Measurements from ENCODE around the gene RERE.

The RERE gene

DNA sequence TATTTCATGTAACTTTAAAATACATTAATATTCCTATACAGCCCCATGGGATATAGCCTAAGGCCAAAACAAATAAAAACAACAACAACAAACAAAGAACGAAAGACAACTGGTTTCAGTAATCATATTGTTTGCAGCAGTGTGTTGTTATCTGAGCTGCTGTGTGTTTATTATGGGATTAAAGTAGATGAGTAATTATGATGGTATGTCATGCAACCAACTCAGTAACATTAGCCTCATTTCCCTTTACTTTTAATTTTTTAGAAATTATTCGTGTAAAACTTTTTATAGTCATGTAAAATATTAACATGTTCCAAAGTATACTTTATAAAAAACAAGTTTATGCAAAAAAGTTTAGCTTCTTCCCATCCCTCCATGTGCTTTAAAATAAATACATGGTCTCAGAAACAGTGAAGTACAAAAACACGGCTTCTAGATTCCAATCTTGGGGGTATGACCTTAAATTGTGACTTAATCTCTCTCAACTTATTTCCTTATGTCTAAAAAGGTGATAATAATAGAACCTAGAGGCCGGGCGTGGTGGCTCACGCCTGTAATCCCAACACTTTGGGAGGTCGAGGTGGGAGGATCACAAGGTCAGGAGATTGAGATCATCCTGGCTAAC, 323.4 kb downstream of the RERE start:
- no peak for DNase-seq (ENCODE audit: low read depth, low spot score)
- no peak overlapping the region for H3K4me3 ChIP-seq (ENCODE audit: low read length)

DNA sequence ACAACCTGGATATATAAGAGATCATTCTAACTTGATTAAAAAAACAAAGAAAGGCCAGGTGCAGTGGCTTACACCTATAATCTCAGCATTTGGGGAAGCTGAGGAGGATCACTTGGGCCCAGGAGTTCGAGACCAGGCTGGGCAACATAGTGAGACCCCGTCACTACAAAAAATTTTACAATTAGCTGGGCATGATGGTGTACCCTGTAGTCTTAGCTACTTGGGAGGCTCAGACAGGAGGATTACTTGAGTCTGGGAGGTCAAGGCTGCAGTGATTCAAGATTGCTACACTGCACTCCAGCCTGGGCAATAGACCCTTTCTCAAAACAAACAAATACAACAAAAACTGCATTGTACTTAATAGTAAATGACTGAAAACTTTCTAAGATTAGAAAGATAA, 330.2 kb downstream of the RERE start:
- no peak for DNase-seq (ENCODE audit: low read depth, low spot score)
- H3K4me3 ChIP-seq (ENCODE audit: low read length) = no peak overlapping the region

GRCh38 chr1:8486047-8486446, 331.4 kb downstream of the RERE start:
- H3K4me3 ChIP-seq (ENCODE audit: low read length) = no peak overlapping the region
- DNase-seq (ENCODE audit: low read depth, low spot score) = no peak

DNA sequence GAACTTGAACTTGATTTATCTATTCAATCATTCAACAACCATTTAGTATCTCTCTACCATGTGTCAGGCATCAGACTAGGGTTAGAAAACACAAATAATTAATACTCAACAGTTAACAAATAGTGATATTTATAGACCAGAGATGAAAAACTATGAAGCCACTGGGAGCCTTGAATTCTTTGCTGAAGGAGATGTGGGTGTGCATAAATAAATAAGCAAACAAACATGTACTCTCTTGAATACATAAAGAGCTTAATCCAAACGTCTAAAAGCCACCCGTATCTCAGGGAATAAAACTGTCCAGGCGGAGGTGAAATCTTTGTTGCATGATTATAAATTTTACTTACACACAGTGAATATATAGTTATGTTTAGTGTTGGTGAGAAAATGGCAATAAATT, 333.9 kb downstream of the RERE start:
- DNase-seq (ENCODE audit: low read depth, low spot score) = no peak
- H3K4me3 ChIP-seq (ENCODE audit: low read length) = no peak overlapping the region

- DNase-seq (ENCODE audit: low read depth, low spot score) = no peak
- H3K4me3 ChIP-seq (ENCODE audit: low read length) = no peak overlapping the region
Measured at GRCh38 chr1:8482979-8483381, 334.5 kb downstream of the RERE start.

GRCh38 chr1:8481650-8482380, 335.6 kb downstream of the RERE start:
- no peak for DNase-seq (ENCODE audit: low read depth, low spot score)
- H3K4me3 ChIP-seq (ENCODE audit: low read length) = no peak overlapping the region

DNA sequence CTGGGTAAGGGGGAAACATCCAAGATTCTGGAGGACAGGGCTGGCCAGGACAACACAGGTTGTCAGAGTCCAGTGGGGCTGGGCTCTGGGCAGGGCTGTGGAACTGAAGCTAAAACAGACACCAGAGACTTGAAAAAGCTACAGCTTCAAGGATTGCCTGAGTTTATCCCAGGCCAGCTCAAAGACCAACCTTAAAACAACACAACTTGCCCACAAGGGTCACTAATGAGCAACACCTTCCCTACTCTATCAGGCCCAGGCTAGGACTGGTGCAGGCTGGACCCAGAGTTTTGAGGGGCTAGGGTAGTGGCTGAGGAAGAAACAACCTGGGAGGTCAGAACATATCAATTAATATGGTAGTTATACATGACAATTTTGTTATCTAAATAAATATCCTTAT, 338.9 kb downstream of the RERE start:
- H3K4me3 ChIP-seq (ENCODE audit: low read length) = no peak overlapping the region
- no peak for DNase-seq (ENCODE audit: low read depth, low spot score)

- DNase-seq (ENCODE audit: low read depth, low spot score) = no peak
Measured at GRCh38 chr1:8477983-8478362, 339.5 kb downstream of the RERE start.

GRCh38 chr1:8477166-8477982, 340.1 kb downstream of the RERE start:
- no peak for DNase-seq (ENCODE audit: low read depth, low spot score)
- no peak overlapping the region for H3K4me3 ChIP-seq (ENCODE audit: low read length)

More at GRCh38 chr1:8477983-8478362, 339.5 kb downstream of the RERE start:
- H3K4me3 ChIP-seq (ENCODE audit: low read length) = no peak overlapping the region

DNA sequence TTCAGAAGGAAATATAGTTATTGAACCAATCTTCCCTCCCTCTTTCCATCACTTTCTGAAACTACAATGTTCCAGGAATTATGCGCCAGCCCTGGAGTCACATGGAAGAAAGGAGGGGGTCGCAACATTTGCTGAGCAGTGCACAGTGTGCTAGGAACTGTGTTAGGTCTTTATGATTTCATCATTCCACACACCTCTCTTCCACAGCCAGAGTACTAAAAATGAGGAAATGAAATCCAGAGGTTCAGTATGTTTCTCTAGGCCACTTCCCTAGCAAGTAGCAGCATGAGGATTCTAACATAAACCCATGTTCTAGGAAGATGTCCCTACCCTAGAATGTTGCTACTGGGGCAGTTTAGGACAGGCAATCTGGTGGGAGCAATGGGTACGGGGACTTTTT, 341.4 kb downstream of the RERE start:
- no peak for DNase-seq (ENCODE audit: low read depth, low spot score)

GRCh38 chr1:8474369-8474768, 343.1 kb downstream of the RERE start:
- no peak overlapping the region for H3K4me3 ChIP-seq (ENCODE audit: low read length)
- DNase-seq (ENCODE audit: low read depth, low spot score) = no peak

More for the DNA sequence above, 341.4 kb downstream of the RERE start:
- no peak overlapping the region for H3K4me3 ChIP-seq (ENCODE audit: low read length)

- no peak for DNase-seq (ENCODE audit: low read depth, low spot score)
- no peak overlapping the region for H3K4me3 ChIP-seq (ENCODE audit: low read length)
Measured at GRCh38 chr1:8473891-8474300, 343.5 kb downstream of the RERE start.

GRCh38 chr1:8473121-8473875, 344.1 kb downstream of the RERE start:
- no peak for DNase-seq (ENCODE audit: low read depth, low spot score)
- no peak overlapping the region for H3K4me3 ChIP-seq (ENCODE audit: low read length)

GRCh38 chr1:8472668-8473067, 344.8 kb downstream of the RERE start:
- no peak overlapping the region for H3K4me3 ChIP-seq (ENCODE audit: low read length)
- DNase-seq (ENCODE audit: low read depth, low spot score) = peak; percentile 78

- H3K4me3 ChIP-seq (ENCODE audit: low read length) = no peak overlapping the region
- no peak for DNase-seq (ENCODE audit: low read depth, low spot score)
Measured at GRCh38 chr1:8471451-8471850, 346.0 kb downstream of the RERE start.

DNA sequence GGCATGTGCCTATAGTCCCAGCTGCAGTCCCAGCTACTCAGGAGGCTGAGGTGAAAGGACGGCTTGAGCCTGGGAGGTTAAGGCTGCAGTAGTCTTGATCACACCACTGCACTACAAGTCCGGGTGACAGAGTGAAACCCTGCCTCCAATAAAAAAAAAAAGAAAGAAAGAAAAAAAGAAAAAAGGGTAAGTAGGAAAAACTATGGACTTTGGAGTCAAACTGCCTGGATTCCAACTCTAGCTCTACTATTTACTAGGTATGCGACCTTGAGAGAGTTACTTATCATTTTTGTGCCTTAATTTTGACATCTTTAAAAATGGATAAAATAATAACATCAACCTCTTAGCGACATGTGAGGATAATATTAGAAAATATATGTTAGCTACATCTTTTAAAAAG, 348.7 kb downstream of the RERE start:
- no peak for DNase-seq (ENCODE audit: low read depth, low spot score)
- no peak overlapping the region for H3K4me3 ChIP-seq (ENCODE audit: low read length)

DNA sequence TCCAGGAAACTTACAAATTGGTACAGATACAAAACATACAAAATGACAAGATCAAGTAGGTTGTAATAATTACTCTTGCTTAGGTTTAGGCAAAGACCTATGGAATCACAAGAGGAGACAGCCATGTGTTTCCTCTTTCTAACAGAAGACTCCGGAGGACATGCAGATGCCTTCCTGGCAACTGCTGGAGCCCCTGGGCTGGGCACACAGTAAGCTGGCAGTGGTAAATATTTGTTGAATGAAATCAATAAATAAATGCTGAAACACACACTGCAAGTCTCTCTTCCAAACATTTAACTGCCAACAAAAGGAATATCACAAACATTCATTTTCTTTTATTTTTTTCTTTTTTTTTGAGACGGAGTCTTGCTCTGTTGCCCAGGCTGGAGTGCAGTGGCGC, 350.1 kb downstream of the RERE start:
- DNase-seq (ENCODE audit: low read depth, low spot score) = no peak
- H3K4me3 ChIP-seq (ENCODE audit: low read length) = no peak overlapping the region

GRCh38 chr1:8465692-8466091, 351.7 kb downstream of the RERE start:
- H3K4me3 ChIP-seq (ENCODE audit: low read length) = no peak overlapping the region
- no peak for DNase-seq (ENCODE audit: low read depth, low spot score)

DNA sequence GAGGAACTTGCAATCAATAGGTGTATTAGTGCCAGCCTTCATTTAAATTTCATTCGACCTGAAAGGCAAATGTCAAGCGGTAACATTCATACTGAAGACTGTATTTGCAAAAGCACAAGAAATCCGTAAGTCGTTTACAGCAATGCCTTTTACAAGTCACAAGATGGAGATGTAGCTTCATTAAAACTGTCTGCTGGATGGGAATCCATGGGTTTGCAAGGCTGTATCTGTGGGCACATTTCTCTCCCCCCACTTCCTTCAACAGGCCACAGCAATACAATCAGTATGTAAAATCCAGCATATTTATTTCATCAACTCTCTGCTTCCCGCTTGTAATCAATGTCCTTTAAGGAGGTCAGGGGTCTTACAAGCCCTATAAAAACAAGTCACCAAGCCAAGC, 352.4 kb downstream of the RERE start:
- DNase-seq (ENCODE audit: low read depth, low spot score) = no peak
- H3K4me3 ChIP-seq (ENCODE audit: low read length) = no peak overlapping the region

- no peak for DNase-seq (ENCODE audit: low read depth, low spot score)
- H3K4me3 ChIP-seq (ENCODE audit: low read length) = no peak overlapping the region
Measured at GRCh38 chr1:8464377-8464776, 353.1 kb downstream of the RERE start.
